ENCODE results near the gene RUFY3.
"Not testable (repeated sequence)": the region's sequence is repeated elsewhere in the genome, so short reads cannot be mapped to it uniquely, and the experiment has no call there.

RUFY3 gene

GRCh38 chr4:70706044-70706461 lies 15.7 kb upstream of the RUFY3 start:
- no peak for DNase-seq (ENCODE audit: low read depth)

GRCh38 chr4:70706516-70706915 lies 15.2 kb upstream of the RUFY3 start:
- DNase-seq (ENCODE audit: low read depth): no peak

GRCh38 chr4:70709611-70710205 lies 12.1 kb upstream of the RUFY3 start:
- no peak for DNase-seq (ENCODE audit: low read depth)

GRCh38 chr4:70711599-70711998 lies 10.2 kb upstream of the RUFY3 start:
- DNase-seq (ENCODE audit: low read depth): no peak

GRCh38 chr4:70712150-70712549 lies 9.6 kb upstream of the RUFY3 start:
- DNase-seq (ENCODE audit: low read depth): no peak

- DNase-seq (ENCODE audit: low read depth): no peak
Observed at GRCh38 chr4:70712604-70713452, 8.9 kb upstream of the RUFY3 start.

GRCh38 chr4:70713453-70714078 lies 8.2 kb upstream of the RUFY3 start:
- DNase-seq (ENCODE audit: low read depth): no peak

GRCh38 chr4:70714079-70714887 lies 7.5 kb upstream of the RUFY3 start:
- DNase-seq (ENCODE audit: low read depth): no peak

GRCh38 chr4:70715097-70715496 lies 6.7 kb upstream of the RUFY3 start:
- DNase-seq (ENCODE audit: low read depth): no peak

GRCh38 chr4:70718811-70719604 lies 2.8 kb upstream of the RUFY3 start:
- no peak for DNase-seq (ENCODE audit: low read depth)

- DNase-seq (ENCODE audit: low read depth): no peak
Observed at GRCh38 chr4:70722199-70722791, 531 bp downstream of the RUFY3 start.

GRCh38 chr4:70724463-70724862 lies 2.7 kb downstream of the RUFY3 start:
- DNase-seq (ENCODE audit: low read depth): no peak

GRCh38 chr4:70725633-70726032 lies 3.9 kb downstream of the RUFY3 start:
- no peak for DNase-seq (ENCODE audit: low read depth)

- DNase-seq (ENCODE audit: low read depth): not testable (repeated sequence)
Observed at GRCh38 chr4:70726515-70726914, 4.8 kb downstream of the RUFY3 start.

GRCh38 chr4:70728091-70728490 lies 6.3 kb downstream of the RUFY3 start:
- no peak for DNase-seq (ENCODE audit: low read depth)

GRCh38 chr4:70732878-70733277 lies 11.1 kb downstream of the RUFY3 start:
- DNase-seq (ENCODE audit: low read depth): not testable (repeated sequence)

GRCh38 chr4:70734168-70734954 lies 12.6 kb downstream of the RUFY3 start:
- DNase-seq (ENCODE audit: low read depth): no peak

- DNase-seq (ENCODE audit: low read depth): no peak
Observed at GRCh38 chr4:70734971-70735370, 13.2 kb downstream of the RUFY3 start.

- DNase-seq (ENCODE audit: low read depth): peak; percentile 15
Observed at GRCh38 chr4:70735915-70736314, 14.2 kb downstream of the RUFY3 start.

GRCh38 chr4:70737006-70737405 lies 15.2 kb downstream of the RUFY3 start:
- no peak for DNase-seq (ENCODE audit: low read depth)
